Activated CD4-positive, alpha-beta T cell treated with anti-CD3 and anti-CD28 coated beads for 48 hours (primary cell): ENCODE measurements around the gene MRGPRG.

Source experiments
- DNase-seq: peaks from one replicate; pipeline ENCODE4 v3.0.0-alpha.2; 2020

The MRGPRG gene

DNA sequence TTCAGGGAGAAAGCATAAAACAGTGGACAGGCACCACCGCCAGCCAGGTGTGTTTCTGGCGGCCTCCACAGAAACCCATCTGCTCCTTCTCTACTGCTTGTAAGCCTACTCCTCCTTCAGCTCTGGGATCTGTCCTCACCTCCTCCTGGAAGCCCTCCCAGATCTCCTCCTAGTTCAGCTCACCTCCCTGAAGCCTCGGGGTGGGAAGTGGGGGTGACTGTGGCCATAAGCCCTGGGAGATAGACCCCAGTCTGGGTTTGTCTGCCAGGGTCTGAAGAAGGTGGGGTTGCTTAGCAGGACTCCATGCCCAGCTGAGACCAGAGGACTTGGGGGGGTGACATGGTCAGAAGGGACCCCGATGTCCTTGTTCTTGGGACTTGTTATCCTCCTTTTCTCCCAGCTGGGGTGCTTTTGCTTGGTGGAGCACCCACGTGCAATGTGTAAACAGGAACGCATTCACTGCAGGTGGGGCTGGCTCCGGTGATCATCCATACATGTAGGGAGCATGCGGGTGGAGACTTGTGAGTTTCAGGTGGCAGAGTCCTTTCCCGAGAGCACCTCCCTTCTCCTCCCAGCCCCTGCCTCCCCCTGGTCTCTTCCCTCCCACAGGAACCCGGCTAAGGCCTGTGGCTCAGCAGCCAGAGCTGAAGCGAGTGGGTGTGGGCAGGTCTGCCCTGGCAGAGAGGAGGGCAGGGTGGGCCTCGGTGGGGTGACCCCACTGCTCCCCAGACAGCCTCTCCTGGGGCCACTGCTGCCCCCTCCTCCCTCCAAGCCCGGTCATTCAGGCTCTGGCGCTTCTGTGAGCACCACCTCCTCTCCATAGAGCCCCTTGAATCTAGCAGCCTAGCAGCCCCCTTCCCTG lies 25.9 kb downstream of the MRGPRG start:
- no peak for DNase-seq

DNA sequence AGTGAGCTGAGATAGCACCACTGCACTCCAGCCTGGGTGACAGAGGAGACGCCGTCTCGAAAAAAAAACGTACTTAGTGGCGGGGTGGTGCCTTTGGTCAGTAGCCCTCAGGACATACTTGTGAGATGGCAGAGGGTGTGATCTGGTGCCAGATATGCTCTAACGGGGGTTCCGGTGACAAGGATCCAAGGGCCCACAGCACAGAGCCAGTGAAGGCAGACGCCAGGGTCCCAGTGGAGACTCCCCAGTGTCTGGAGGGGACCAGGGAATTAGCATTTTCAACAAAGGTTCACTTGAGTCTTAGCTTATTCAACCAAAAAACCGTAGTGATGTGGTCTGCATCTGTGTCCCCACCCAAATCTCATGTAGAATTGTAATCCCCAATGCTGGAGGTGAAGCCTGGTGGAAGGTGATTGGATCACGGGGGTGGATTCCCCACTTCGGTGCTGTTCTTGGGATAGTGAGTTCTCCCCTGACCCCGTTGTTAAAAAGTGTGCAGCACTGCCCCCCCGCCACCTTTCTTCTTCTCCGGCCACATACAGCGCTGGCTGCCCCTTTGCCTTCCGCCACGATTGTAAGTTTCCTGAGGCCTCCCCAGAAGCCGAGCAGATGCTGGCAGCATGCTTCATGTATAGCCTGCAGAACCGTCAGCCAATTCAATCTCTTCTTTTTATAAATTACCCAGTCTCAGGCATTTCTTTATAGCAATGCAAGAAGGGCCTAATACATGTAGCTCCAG lies 26.9 kb downstream of the MRGPRG start:
- DNase-seq: no peak

DNA sequence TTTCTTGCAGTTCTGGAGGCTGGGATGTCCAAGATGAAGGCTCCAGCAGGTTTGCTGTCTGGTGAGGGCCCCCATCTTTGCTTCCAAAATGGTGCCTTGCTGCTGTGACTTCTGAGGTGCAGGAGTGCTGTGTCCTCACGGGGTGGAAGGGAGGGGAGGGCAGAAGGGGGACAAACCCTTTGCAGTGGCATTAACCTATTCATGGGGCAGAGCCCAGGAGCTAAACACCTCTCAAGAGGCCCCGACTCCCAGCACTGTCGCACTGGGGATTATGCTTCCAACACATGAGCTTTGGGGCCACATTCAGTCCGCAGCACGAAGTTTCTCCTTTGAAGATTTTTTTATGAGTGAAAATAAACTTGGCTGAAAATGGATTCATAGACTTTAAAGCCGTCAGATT lies 28.0 kb downstream of the MRGPRG start:
- DNase-seq: no peak

- no peak for DNase-seq
These were observed 28.6 kb downstream of the MRGPRG start for GRCh38 chr11:3189886-3190583.

DNA sequence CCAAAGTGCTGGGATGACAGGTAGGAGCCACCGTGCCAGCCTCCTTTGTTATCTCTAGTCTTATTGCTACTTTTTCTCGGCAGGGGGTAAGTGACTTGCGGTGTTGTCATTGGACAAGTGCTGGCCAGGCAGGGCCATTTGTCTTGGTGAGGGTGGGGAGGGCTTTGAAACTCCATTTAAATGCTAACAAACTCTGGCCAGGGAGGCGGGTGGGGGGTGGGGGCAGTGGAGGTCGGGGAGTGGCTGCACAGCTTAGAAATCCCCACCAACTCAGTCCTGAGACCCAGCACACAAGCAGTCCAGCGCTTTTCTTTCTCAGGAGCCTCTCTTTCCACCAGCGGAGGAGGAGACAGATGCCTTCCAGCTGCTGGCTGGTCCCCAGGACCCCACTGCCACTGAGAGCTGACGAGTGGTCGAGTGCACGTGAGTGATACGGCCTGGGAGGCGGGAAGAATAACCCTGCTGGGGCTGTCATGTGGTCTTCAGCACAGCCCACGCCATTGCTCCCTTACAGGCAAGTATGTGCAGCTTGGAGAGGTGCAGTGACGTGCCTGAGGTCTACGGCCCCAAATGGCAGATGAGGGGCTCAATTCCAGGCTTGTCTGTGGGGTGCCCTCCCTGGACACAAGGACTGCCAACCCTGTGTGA lies 29.3 kb downstream of the MRGPRG start:
- no peak for DNase-seq

GRCh38 chr11:3188496-3189195 lies 30.0 kb downstream of the MRGPRG start:
- no peak for DNase-seq

DNA sequence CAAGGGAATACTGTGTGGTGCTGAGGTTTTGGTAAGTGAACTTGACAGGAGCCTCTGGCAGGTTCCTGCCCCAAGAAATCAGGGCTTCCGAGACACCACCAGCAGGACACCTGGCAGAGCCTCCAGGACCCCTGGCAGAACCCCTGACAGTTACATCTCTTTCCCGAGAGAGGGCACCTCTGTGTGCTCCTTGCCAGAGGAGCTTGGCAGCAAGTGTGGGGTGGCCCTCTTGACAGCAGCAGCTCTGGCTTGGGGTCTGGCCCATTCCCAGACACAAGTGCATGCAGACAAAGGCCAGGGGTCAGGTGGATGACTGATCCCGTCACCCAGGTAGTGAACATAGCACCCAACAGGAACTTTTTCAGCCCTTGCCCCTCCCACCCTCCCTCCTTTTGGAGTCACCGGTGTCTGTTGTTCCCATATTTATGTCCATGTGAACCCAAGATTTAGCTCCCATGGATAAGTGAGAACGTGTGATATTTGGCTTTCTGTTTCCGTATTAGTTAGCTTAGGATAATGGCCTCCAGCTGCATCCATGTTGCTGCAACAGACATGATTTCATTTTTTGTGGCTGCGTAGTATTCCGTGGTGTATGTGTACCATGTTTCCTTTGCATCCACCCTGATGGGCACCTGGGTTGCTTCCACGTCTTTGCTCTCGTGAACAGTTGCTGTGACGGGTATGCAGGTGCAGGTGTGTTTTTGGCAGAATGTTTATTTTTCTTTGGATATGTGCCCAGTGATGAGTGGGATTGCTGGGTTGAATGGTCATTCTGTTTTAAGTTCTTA lies 32.3 kb downstream of the MRGPRG start:
- DNase-seq: no peak

DNA sequence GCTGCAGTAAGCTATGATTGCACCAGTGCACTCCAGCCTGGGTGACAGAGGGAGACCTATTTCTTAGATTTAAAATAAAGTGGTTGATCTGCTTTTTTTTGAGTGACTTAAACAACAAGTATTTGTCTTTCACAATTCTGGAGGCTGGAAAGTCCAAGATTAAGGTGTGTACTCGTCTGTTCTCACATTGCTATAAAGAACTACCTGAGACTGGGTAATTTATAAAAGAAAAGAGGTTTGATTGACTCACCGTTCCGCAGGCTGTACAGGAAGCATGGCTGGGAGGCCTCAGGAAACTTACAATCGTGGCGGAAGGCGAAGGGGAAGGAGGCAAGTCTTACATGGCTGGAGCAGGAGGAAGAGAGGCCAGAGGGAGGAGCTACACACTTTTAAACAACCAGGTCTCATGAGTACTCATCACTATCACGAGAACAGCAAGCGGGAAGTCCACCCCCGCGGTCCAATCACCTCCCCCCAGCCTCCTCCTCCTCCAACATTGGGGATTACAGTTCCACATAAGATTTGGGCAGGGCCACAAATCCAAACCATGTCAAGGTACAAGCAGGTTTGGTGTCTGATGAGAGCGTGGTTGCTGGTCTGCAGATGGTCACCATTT lies 33.8 kb downstream of the MRGPRG start:
- no peak for DNase-seq

DNA sequence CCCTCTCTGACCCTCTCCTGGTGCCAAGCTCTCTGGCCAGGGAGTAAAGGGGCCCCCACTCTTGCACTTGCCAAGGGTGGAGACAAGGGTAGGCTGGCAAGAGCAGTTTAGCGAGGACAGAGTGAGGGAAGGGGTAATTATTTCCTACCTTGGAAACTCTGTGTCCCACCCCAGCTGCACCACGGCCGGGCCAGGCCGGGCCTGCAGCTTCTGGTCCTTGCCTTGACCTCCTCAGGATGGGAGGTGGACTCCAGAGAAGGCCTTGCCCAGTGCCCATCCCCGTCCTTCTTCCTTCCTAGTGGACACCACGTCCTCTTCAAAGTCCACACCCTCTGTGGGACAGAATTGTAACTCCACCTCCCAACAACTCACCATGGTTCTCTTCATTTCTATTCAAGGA lies 35.1 kb downstream of the MRGPRG start:
- no peak for DNase-seq

DNA sequence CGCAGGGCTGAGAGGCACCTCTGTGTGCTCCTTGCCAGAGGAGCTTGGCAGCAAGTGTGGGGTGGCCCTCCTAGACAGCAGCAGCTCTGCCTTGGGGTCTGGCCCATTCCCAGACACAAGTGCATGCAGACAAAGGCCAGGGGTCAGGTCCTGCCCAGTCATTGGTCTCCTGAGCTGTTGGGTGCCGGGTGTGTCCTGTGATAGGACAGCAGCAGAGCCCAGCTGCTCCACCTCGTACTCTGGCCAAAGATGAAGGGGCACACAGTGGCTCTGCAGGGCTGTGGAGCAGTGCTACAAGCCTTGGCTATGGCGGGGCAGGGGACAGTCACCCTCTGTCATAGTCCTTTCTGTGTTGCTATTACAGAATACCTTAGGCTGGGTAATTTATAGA lies 36.2 kb downstream of the MRGPRG start:
- DNase-seq: no peak

DNA sequence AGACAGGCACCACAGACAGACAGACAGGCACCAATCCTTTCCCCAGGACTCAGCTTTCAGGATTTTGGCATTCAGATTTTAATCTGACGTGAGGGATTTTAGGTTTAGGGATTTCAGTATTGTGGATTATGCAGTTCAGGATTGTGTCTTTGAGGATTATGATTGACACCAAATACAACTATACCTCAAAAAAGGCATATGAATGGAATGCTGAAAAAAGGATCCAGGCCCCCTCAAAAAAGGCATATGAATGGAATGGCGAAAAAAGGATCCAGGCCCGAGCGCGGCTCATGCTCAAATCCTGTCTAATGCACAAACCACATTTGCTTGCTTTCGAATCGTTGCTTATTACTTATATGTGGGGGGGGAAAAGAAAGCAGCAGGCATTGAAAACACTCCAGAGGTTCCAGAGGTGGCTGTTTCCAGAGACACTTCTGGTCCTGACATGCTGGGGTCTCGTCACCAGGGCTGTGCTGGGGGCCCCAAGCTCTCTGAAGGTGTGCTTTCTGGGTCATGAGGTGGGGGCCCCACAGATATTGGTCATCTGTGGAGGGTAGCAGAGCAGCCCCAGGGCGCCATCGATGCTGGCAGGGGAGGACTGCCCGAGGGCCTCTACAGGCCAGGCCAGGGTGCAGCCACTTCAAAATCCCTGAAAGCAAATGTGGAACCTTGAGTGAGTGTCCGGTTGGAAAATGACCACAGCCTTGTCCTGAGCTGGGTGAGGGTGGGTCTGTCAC lies 36.7 kb downstream of the MRGPRG start:
- DNase-seq: no peak

DNA sequence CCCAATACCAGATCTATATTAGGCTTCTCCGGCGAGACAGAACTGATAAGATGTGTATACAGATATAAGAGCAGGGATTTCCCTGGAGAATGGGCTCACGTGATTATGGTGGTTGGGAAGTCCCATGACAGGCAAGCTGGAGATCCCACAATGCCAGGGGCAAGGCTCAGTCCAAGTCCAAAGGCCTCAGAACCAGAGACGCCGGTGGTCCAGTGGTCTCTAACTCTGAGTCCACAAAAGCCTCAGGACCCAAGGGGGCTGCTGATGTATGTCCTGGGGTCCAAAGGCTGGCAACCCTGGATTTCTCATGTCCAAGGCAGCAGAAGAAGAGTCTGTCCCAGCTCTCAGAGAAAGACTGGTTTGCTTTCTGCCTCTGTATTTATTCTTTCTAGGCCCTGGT lies 37.7 kb downstream of the MRGPRG start:
- DNase-seq: no peak

GRCh38 chr11:3178349-3178748 lies 40.3 kb downstream of the MRGPRG start:
- DNase-seq: no peak

DNA sequence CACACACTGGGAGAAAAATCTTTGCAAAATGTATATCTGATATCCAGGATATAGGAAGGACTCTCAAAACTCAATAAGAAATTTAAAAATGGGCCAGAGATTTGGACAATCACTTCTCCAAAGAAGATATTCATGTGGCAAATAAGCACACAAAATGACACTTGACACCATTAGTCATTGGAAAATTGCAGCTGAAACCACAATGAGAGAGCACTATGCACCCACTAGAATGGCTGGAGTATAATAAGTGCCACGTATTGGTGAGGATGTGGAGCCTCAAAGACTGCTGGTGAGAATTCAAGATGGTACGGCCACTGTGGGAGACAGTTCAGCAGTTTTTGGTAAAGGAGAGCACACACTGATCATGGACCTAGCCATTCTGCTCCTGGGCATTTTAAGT lies 40.7 kb downstream of the MRGPRG start:
- no peak for DNase-seq

DNA sequence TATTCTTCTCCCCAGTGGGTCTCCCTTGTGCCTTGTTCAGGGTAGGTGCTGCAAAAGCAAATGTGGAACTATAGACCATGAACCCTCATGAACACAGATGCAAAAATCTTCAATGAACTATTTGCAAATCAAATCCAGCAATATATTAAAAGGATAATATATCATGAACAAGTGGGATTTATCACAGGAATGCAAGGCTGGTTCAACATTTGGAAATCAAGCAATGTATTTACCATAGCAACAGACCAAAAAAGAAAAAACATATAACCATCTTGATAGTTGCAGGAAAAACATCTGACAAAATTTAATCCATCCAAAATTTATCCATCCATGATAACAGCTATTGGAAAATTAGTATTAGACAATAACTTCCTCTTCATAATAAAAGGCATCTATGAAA lies 42.1 kb downstream of the MRGPRG start:
- no peak for DNase-seq

GRCh38 chr11:3175194-3175593 lies 43.4 kb downstream of the MRGPRG start:
- no peak for DNase-seq

GRCh38 chr11:3174387-3174786 lies 44.2 kb downstream of the MRGPRG start:
- DNase-seq: no peak

DNA sequence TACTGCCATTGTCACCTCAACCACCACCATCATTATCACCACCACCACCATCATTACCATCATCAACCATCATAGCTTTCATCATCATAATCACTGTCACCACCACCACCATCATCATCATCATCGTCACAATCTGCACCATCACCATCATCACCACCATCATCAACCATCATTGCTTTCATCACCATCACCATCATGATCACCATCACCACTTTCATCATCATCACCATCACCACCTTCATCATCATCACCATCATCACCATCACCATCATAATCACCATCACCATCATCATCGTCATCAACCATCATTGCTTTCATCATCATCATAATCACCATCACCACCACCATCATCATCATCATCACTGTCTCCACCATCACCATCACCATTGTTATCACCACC lies 44.8 kb downstream of the MRGPRG start:
- no peak for DNase-seq

GRCh38 chr11:3171931-3172560 lies 46.6 kb downstream of the MRGPRG start:
- no peak for DNase-seq
